ENCODE data around the gene YTHDC2.

Gene YTHDC2

DNA sequence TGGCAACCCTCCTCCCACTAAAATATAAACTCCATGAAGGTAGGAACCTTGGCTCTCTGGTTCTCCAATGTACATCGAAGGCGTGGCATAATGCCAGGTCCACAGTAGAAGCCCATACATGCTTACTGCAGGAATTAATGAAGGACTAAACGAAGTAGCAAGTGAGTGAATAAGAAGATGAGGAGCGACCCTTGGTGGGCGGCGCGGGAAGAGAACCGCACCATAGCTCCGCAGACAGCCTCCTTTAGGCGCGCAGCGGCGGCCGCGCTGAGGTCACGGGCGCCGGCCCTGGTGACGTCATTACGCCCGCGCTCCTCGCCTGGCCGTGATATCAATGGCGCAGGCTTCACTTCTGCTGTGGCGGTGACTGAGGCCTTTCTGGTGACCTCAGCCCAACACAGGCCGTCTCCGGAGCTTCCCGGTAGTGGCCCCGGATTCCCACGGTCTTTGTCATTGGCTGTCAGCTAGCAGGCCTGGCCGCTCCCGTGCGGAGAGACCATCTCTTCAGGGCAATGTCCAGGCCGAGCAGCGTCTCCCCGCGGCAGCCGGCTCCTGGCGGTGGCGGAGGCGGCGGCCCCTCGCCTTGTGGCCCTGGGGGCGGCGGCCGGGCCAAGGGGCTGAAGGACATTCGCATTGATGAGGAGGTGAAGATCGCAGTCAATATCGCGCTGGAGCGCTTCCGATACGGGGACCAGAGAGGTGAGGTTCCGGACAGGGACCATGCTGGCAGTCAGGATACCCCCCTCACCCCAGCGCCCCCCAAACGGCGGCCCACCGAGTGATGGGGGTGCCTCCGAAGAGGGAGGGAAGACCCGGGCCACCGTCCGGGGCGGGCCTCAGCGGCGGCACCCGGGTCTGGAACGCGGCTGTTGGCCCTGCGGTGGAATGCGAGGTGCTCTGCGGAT, at the start of gene YTHDC2:
Gene YTHDC2 (plus strand): TSS at position 311 of the 905 bp plus-strand sequence. CDS start 202 bp downstream, at position 513.
- DNase-seq (ENCODE audit: low read depth in 1 of 2, low spot score in 1 of 2), result peak; percentile 79 to 86

DNA sequence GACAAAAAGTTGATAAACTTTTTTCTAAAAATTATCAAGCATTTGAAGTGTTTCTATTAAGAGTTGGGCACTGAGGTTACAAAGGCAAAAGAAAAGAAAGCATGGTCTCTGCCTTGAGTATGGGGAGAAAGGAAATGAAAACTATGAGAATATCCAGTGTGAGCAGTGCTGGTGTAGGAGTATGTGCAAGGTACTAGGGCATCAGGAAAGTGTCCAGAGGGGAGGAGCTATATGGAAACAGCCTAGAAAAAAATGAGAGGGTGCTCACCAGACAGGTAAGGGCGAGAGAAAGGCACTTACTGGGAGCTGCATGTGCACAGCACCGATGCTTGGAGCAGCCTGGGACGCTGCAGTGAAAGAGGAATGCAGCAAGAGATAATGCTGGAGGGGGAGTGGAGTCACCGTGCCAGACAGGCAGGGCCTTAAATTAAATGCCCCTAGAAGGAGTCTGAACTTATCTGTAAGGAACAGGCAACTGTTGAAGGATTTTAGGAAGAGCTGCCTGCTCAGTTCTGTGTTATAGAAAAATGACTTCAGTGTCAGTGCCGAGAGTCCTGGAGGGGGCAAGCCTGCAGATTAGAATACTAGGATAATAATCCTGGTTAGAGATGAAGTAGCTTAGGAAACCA, 39.3 kb upstream of the YTHDC2 start:
- DNase-seq (ENCODE audit: low read depth in 1 of 2, low spot score in 1 of 2), result no peak

DNA sequence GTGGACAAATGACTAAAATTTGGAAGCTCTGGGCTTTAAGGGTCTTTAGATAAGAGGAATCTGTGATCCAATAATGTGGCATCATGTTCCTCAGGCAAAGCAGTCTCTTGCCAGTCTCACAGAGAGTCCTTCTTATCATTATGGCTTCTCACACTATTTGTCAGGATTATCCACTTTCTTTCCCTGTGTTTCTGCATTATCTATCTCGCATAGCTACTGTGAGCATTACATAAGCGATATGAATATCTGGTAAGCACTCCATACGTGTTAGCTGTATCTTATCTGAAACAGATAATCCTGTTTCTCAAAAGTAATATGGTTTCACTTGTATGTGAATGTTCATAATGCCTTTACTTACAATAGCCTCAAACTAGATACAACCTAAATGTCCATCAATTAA, 34.8 kb upstream of the YTHDC2 start:
- DNase-seq (ENCODE audit: low read depth in 1 of 2, low spot score in 1 of 2), result no peak

DNA sequence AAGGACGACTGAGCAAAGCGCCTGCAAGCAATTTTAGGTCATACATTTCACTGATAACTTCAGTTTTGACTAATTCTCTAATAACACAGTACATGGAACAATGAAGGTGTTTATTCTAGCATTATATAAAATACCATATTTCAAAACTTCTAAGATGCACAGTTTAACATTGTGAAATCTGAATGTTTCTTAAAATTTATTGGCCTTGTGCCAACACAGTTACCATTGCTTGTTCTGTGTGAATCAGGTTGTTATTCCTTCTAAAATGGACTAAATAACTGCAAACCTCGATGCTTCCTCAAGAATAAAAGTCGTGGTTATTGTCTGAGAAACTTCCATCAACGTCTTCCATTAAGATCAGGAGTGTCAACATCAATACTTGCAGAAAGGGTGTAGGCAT, 33.3 kb upstream of the YTHDC2 start:
- no peak for DNase-seq (ENCODE audit: low read depth in 1 of 2, low spot score in 1 of 2)

DNA sequence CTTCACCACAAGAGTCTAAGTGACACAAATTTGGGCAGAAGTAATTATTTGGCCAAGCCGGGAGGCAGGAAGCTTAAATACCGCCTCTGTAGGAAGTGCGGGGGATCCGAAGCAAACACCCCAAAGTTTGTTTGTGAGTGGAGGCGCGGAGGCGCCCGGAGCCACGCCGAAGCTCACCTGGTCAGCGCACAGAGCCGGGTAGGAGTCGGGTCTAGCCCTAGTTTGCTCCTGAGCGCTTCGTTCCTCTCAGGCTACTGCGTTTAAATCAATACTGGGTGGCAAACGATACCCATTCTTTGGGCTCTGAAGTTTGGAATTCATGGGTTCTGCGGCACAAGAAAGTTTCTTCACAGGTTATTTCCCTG, 26.1 kb upstream of the YTHDC2 start:
- no peak for DNase-seq (ENCODE audit: low read depth in 1 of 2, low spot score in 1 of 2)

DNA sequence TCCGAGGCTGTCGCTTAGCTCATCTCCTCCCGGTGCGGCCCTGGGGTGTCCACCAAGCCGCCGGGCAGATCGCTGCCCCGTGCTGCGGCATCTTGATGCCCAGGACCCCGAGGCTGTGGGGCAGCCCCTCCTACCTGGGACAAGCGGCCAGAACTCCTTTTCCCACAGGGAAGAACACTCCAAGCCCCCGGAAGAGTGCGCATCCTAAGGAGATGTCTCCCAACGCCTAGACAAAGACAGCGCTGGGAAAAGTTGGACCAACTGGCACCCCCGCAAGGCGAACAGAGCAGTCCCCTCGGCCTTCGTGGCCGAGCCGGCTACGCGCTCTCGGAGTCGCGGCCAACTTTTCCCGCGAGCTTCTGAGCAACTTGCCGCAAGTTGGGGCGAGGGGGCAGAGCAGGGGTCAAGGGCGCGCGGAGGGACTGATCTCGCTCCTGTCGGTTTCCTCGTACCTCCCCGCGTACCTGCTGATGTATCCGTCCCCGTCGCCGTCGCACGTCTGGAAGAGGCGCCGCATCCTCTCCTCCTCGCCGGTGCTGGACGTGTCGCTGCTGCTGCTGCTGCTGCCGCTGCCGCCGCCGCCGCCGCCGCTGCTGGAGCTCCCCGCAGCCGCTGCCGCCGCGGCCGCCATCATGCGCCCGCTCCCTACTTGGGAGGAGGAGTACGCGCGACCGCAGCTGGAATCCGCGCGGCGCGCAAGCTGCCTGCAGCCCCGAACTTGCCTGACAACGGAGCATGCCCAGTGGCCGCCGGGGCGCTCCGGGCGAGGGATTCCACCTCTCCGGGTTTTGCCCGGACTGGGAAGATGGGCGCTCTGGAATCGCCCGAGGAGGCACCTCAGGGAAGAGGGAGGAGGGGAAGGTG, 25.5 kb upstream of the YTHDC2 start, which contains the start of gene MCC:
Gene MCC (minus strand): TSS at position 673 of the 864 bp plus-strand sequence.
- DNase-seq (ENCODE audit: low read depth in 1 of 2, low spot score in 1 of 2), result peak in 1 of 2 donors; percentile 7

DNA sequence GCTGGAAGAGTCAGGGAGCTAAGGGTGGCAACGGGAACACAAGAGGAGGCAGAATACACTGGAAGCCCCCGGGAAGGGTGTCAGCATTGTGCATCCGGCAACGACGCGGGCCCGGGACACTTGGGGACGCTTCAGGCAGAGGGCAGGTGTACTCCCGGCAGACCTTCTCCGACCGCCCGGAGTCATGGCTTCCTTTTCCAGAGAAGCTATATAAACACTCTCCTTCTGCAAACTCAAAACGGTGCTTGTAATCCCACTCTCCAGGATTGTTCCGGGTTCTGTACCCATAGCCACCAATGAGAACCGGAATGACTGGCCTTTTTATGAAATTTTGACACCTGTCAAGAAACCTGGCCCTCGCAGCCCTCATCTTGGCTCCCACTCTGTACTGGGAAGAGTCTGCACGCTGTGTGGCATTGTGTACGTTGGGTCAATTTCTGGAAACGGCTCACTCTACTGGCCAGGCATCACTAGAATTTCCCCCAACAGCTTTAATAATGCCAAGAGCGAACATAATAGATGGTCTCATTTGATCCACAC, 24.8 kb upstream of the YTHDC2 start:
- no peak for DNase-seq (ENCODE audit: low read depth in 1 of 2, low spot score in 1 of 2)

DNA sequence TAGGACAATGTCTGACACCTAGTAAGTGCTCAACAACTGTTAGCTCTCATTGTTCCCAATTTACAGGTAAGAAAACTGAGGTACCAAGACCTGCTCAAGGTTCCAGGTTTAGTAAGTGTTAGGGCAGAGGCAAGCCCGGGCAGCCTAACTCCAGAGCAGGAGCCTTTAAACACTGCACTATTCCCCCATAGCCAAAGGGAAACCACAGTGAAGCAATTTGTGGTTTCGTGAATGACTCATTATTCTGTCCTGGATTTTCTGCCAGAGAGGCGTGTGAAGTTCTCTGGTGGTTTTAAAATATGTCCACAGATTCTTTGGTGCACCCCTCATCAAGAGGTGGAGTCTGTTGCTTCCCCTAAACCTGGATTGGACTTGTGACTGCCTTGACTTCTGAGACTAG, 24.2 kb upstream of the YTHDC2 start:
- no peak for DNase-seq (ENCODE audit: low read depth in 1 of 2, low spot score in 1 of 2)

DNA sequence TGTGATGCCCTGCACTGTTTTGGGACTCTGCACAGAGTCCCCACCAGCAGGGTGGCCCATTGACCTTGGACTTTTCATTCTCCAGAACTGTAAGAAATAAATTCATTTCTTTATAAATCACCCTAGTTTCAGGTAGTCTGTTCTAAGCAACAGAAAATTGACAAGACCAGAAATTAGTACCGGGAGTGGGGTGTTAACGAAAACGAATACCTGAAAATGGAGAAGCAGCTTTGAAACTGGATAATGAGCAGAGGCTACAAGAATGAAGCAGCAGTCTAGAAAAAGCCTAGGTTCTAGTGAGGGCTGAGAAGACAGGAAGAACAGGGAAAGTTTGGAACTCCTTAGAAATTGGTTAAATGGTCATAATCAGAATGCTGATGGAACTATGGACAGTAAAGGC, 23.2 kb upstream of the YTHDC2 start:
- DNase-seq (ENCODE audit: low read depth in 1 of 2, low spot score in 1 of 2), result no peak

DNA sequence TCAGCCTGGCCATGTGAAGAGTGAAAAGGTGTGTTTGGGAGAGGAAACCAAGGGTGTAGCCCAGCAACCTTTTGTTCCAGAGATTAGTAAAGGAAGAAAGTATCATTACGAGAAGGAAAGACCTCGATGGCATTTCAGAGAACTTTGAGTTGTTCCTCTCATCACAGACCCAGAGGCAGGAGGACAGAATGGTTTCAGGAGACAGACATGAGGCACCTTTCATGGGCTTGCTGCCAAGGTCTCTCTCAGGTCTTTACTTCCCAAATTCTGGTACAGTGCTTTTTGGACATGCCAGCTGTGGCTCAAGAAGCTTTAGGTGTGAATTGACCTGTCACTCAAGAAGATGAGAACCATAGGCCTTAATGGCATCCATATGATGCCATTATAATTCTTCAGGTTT, 22.5 kb upstream of the YTHDC2 start:
- no peak for DNase-seq (ENCODE audit: low read depth in 1 of 2, low spot score in 1 of 2)

DNA sequence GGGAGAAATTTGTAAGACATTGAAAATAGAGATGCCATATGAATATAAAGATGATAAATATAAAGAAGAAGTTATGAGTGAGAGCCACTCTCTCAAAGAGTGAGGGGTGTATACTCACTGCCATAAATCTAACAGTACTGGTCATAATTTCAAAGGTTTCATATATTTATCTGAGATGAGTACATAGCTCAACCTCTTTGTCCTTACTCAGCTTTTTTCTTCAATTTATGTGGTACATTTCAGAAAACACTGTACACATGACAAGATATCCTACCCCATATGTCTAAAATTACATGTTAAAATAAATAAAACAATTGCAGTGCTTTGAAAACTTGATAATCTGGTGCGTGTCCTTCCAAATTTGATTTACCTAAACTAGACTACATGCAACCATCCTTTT, 20.0 kb upstream of the YTHDC2 start:
- DNase-seq (ENCODE audit: low read depth in 1 of 2, low spot score in 1 of 2), result no peak

DNA sequence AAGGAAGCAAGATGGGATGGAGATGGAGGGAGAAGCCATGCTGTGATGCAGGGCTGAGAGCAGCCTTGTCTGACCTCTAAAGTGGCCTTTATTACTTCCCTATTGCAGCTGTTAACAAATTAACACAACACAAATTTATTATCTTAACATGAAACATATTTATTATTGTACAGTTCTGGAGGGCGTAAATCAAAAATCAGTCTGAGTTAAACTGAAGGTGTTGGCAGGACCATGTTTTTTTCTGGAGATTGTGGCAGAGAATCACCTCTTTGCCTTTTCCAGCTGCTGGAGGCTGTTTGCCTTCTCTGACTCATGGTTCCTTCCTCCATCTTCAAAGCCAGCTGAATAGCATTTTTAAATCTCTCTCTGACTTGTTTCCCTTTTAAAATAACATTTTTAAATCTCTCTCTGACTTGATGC, 18.1 kb upstream of the YTHDC2 start:
- DNase-seq (ENCODE audit: low read depth in 1 of 2, low spot score in 1 of 2), result no peak

DNA sequence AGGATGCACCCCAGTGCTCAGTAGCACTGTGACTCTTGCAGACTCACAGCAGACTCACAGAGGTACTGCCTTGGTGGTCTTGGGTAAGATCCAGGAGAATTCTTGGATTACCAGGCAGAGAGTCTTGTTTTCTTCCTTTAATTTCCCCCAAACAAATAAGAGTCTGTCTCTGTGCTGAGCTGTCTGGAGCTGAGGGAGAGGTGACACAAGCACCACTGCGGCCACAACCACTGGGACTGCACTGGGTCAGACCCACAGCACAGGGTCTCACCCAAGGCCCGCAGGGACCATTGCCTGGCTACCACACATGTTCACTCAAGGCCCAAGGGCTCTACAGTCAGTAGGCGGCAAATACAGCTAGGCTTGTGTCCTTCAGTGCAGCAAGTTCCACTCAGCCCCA, 11.4 kb upstream of the YTHDC2 start:
- DNase-seq (ENCODE audit: low read depth in 1 of 2, low spot score in 1 of 2), result no peak

DNA sequence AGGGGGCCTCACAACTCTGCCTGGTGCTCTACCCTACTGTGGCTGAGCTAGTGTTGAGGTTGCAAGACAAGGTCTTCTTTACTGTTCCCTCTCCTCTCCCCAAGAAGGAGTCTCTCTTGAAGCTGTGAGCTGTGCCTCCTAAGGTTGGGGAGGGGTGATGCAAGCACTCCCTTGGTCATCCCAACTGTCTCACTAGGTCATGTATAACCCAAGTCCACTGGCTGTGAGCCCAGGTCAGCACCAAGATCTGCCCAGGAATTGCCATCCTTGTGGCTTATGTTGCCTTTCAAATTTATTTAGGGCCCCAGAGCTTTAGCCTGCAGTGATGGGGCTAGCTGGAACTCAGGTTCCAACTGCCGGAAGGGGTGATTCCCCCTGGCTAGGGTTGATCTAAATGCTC, 10.3 kb upstream of the YTHDC2 start:
- no peak for DNase-seq (ENCODE audit: low read depth in 1 of 2, low spot score in 1 of 2)

DNA sequence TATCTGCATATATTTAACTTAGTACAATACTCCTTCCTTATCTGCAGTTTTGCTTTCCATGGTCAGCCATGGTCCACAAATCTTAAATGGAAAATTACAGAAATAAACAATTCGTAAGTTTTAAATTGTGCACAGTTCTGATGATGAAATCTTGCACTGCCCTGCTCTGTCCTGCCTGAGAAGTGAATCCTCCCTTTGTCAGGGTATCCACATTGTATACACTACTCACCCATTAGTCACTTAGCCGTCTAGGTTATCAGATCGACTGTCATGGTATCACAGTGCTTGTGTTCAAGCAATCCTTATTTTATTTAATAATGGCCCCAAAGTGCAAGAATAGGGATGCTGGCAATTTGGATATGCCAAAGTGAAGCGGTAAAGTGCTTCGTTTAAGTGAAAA, 8.3 kb upstream of the YTHDC2 start:
- no peak for DNase-seq (ENCODE audit: low read depth in 1 of 2, low spot score in 1 of 2)

DNA sequence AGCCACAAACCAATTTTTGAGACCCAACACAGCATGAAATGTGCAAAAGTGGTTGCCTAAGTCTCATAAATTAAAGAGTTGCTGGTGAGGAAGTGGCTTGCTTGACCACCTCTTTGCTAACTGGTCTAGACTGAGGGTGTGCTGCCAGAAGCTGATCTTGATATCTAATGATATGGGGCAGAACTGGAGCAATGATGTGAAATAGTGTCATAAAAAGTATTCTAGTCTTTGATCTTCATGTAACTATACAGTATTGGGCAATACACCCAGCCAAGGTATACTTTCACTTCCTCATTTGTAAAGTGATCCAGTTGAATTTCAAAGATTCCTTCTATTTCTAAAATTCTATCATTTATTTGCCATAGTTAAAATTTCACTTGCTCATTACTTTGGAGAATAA, 5.9 kb upstream of the YTHDC2 start:
- no peak for DNase-seq (ENCODE audit: low read depth in 1 of 2, low spot score in 1 of 2)

DNA sequence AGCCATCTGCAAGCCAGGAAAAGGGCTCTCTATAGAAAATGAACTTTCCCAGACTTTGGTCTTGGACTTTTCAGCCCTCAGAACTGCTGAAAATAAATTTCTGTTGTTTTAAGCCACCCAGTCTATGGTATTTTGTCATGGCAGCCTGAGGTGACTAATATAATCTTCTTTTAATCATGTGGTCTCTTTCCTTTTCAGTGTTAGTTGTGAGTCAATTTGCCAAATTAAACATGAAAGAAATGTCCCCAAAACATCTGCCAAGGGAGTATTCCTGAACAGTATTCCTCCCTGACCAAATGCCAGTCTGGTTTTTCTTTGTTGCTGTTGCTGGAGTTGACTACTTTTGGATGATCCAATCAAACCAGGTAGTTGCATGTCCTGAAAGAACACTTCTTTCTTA, 4.7 kb upstream of the YTHDC2 start:
- no peak for DNase-seq (ENCODE audit: low read depth in 1 of 2, low spot score in 1 of 2)

DNA sequence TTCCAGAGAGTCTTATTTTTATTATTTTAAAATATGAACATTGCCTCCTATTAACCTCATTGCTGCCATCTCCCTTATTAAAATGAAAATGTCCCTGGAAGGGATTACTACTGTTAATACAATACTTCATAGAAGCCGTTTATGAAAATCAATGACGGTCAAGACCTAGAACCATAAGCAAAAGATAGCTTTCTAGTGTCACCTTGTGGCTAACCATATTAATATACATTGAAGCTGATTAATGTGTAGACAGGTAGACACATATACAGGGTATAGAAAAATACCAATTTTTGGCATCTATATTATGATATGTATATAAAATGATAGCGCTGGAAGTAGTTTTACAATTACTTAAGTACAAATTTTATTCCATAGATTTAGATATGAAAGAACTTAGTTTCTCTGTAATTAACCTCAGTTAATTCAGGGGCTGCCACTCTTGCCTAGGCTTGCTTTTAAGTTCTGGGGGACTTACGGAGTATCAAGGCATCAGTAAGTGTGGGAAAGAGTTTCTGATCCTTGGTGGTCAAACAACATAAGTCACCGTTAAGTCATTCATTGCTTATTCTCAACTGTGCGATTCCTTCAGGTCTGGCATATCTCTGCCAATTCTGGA, 2.5 kb upstream of the YTHDC2 start:
- no peak for DNase-seq (ENCODE audit: low read depth in 1 of 2, low spot score in 1 of 2)

DNA sequence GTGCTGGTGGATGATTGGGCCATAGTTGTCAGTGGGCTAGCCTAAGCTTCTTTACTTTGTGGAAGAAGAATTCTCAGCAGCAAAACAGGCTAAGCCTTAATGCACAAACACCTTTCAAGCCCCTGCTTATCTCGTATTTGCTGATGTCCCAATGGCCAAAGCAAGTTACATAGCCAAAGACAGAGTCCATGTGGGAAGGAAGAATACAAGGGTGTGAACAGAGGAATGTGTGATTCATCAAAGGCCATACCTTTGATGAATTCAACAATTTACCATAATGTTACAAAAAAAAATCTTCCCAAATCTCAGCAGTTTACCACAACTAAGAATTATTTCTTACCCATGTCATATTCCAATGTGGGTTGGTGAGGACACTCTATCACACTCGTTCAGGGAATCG, 1.2 kb upstream of the YTHDC2 start:
- DNase-seq (ENCODE audit: low read depth in 1 of 2, low spot score in 1 of 2), result no peak

DNA sequence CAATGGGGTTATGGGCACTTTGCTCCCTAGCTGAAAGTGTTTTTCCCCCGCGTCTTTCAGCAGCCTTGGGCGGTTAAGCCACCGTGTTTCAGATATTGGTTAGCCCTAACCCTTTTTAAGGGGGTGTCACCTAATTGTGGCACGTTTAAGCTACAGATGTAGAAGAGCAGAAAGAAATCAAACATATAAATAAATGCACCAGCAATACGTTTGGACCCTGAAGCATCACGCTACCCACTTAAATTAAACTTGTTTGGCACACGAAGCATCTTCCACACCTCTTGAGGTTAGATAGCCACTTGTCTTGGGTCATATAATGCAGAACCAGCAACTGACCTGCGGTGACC, 768 bp downstream of the YTHDC2 start:
- no peak for DNase-seq (ENCODE audit: low read depth in 1 of 2, low spot score in 1 of 2)

DNA sequence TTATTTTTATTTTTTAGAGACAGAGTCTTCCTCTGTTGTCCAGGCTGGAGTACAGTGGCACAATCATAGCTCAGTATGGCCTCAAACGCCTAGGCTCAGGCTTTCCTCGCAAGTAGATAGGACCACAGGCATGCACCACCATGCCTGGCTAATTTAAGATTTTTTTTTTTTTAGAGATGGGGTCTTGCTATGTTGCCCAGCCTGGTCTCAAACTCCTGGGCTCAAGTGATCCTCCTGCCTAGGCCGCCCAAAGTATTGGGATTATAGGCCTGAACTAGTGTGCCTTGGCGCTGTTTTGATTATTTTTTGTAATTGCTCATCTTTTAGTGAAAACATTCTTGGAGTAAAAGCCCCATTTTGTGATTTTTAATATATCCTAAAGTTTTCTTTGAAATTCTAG, 5.4 kb downstream of the YTHDC2 start:
- no peak for DNase-seq (ENCODE audit: low read depth in 1 of 2, low spot score in 1 of 2)

Measured in activated CD4-positive, alpha-beta T cell treated with anti-CD3 and anti-CD28 coated beads, Interleukin-2, amount 50 U/mL, for 24 hours (primary cell).